HG02678 (cell line): ENCODE results near the gene MAGEA9.
"Not testable (repeated sequence)": the region's sequence is repeated elsewhere in the genome, so short reads cannot be mapped to it uniquely, and the experiment has no call there.

ENCODE experiments used
- ATAC-seq: cut with Tn5 transposase; IDR thresholded peaks from one replicate; pipeline ENCODE4 v1.9.1; 2021; ENCODE audit warnings: mild to moderate bottlenecking, moderate library complexity; ENCODE audit not compliant: unreplicated experiment

Gene MAGEA9, protein sequence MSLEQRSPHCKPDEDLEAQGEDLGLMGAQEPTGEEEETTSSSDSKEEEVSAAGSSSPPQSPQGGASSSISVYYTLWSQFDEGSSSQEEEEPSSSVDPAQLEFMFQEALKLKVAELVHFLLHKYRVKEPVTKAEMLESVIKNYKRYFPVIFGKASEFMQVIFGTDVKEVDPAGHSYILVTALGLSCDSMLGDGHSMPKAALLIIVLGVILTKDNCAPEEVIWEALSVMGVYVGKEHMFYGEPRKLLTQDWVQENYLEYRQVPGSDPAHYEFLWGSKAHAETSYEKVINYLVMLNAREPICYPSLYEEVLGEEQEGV

DNA sequence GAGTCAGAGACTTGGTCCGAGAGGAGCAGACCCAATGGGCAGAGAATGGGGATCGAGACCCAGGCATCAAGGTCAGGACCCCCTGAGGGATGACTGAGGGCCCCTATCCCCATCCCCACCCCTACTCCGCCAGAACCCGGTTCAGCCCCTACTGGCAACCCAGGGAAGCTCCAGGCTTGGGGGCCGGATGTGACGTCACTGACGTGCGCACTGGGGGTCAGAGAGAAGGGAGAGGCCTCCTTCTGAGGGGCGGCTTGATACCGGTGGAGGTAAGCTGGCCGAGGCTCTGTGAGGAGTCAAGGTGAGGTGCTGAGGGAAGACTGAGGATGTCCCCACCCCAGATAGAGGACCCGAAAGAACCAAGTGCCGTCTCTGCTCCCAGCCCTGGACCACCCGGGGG, at the start of gene MAGEA9:
TSS of gene MAGEA9 (plus strand) at position 204 of the 400 bp plus-strand sequence. CDS start 4,281 bp downstream, outside the sequence.
- not testable (repeated sequence) for ATAC-seq

DNA sequence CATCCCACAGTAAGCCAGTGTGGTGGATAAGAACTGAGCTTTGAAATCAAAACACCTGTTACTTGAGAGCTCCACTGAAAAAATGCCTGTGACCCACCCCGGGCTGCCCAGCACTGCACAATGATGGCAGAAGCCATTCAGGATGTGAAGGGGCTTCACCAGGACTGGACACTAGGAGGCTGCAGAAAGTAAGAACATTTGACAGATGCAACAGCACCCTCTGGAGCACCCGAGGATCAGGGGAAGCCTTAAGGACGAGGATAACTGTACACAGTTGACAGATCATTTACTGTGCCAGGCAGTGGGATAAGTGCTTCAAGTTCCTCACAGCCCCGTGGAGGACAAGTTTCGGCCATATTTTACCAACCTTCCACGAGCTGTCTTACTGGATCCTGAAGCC, 39.5 kb upstream of the MAGEA9 start:
- ATAC-seq = not testable (repeated sequence)

DNA sequence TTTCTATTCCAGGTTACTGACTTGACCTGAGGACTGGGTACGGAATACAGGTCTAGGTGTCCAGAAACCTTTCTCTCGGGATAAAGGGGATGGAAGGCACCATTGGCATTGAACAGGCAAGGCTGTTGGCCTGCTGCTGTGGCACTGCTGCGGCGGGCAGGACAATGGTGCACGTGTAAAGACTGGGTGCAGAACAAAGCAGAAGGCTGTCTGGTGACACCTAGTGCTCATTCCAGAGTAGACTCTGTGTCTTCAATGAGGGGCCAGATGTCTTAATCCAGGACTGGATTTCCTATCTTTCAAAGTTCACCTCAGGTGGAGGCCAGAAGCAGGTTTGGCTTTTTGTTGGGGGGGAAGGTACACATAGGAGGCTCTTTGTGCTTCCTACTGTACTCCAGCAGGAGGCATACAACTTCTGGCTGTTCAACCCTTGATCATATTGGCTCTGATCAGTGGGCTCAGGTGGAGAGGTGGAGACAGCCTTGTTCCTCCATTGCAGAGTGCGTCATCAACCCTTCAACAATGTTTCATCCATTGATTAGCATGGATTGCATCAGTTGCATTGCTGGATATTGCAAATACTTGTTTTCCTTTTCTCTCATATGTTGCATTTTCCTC, 35.2 kb upstream of the MAGEA9 start:
- peak; percentile 36 for ATAC-seq

GRCh38 chrX:149757206-149758067, 24.3 kb upstream of the MAGEA9 start:
- ATAC-seq = no peak

DNA sequence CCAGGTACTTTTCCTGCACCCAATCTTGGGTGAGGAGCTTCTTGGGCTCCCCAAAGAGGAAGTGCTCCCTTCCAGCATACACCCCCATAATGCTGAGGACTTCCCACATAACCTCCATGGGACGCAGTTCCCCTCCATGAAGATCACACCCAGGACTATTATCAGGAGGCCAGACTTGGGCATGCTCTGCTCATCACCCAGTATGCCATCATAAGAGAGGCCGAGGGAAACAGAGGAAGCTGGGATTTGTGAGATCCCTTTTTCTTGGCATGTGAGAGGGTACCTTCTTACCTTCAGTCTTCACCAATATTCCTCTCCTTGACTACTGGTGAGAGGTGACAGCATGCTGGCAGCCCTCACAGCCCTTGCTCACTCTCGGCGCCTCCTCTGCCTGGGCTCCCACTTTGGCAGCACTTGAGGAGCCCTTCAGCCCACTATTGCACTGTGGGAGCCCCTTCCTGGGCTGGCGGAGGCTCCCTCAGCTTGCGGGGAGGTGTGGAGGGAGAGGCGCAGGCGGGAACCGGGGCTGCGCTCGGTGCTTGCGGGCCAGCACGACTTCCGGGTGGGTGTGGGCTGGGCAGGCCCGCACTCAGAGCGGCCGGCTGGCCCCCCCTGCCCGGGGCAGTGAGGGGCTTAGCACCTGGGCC, 23.5 kb upstream of the MAGEA9 start:
- ATAC-seq = no peak

GRCh38 chrX:149758715-149759078, 23.0 kb upstream of the MAGEA9 start:
- ATAC-seq = not testable (repeated sequence)

GRCh38 chrX:149759824-149760223, 21.9 kb upstream of the MAGEA9 start:
- ATAC-seq = no peak

- ATAC-seq = no peak
Measured at GRCh38 chrX:149760965-149761364, 20.8 kb upstream of the MAGEA9 start.

DNA sequence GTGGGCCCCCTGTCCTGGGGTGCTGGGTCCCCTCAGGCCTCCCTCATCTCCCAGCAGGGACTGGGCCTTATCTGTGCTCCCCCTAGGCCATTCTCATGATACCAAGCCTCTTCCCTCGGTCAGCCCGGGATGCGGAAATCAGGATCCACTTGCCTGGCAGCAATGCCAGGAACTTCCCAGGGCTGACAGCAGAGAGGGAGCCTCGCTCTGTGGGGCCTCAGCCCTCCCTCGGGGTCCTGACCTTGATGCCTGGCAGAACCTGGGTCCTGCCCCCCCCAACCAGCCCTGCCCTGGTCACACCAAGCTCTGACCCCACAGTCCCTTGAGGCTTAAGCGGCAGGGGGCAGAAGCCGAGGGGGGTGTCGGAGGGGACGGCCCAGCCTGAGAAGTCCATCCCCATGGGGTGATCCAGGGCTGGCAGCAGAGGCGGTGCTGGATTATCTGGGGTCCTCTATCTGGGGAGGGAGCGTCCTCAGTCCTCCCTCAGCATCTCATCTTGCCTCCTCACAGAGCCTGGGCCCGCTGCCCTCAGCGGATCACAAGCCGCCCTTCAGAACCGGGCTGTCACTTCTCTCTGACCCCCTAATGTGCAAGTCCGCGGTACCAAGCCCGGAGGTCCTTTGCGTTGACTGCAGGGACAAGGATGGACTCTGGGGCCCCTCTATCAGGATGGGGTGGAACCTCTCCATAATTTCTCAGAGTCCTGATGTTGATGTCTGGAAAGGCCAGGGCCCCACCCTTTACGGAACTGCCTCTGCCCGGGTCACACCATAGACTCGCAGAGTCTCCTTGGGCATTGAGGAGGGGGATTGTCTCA, 19.7 kb upstream of the MAGEA9 start:
- not testable (repeated sequence) for ATAC-seq

DNA sequence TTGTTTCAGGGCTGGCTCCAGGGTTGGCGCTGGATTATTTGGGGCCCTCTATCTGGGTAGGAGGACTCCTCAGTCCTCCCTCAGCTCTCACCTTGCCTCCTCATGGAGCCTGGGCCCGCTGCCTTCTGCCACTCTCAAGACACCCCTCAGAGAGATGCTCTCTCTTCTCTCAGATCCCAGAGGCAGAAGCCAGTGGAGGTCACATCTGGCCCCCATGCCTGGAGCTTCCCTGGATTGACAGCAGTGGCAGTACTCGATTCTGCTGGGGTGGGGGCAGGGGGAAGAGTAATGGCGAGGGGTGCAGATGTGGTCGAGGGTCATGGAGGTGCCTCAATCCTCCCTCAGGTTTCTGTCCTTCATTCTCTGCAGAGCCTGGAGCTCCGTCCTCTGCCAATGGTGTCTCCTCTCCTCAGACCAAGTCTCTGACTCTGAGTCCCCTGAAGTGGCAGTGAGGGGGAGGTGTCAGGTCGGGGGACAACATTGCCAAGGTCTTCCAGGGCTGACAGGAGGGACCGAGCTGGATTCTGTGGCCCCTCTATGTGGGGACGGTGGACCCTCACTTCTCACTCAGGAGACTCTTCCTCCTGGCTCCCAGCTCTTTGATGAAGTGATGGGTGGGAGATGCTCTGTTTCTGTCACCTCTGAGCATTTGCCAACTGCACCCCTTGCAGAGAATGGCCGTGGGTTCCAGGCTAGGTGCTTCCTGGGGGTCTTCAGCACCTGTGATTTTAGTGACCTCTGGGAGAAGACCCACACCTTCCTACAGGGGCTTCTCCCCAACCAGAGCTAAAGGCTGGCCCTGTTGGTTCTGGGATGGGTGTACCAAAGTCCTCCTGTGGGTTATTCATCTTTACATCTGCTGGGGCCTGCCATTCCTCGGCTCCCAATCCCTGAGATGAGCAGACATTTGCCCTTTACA, 18.8 kb upstream of the MAGEA9 start:
- no peak for ATAC-seq

GRCh38 chrX:149770344-149770743, 11.4 kb upstream of the MAGEA9 start:
- ATAC-seq = not testable (repeated sequence)

DNA sequence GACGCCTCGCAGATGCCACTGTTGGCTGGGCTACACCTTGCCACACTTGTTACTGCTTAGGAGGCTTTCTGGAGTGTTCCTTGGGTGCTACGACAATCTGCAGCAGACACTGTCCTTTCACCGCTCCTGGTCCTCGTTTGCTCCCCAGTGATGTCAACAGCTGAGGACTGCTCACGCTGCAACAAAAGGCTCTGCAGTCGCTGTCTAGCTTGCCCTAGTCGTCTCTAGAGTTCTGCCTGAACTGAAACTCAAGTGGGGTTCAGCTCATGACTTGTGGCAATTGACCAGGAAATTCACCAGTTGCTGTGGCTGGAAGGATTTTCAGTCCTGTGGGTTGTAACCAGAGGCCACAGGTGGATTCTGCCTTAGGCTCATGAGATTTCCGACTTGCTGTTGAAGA, 8.7 kb upstream of the MAGEA9 start:
- not testable (repeated sequence) for ATAC-seq

GRCh38 chrX:149773768-149774167, 8.0 kb upstream of the MAGEA9 start, which contains the start of gene HSFX1:
TSS of gene HSFX1 (plus strand) at chrX:149774068. CDS start at chrX:149774682, 614 bp downstream.
- not testable (repeated sequence) for ATAC-seq

DNA sequence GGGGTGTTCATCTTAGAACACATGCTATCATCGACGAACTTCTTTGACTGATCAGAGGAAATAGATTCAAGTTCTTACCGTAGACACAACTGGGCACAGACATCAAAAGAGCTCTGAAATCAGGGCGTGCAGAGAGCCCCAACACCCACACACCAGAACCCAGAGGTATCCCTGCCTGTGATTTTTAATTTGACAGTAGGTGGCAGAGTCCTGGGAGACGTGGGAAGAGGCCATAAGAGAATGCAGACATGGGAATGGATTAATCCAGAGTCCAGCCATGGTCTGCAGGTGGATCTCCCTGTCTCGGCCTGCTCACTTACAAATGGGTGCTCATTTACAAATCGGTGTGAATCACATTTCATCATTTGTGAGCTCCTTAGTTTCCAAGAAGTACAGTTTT, 3.7 kb upstream of the MAGEA9 start:
- ATAC-seq = not testable (repeated sequence)

DNA sequence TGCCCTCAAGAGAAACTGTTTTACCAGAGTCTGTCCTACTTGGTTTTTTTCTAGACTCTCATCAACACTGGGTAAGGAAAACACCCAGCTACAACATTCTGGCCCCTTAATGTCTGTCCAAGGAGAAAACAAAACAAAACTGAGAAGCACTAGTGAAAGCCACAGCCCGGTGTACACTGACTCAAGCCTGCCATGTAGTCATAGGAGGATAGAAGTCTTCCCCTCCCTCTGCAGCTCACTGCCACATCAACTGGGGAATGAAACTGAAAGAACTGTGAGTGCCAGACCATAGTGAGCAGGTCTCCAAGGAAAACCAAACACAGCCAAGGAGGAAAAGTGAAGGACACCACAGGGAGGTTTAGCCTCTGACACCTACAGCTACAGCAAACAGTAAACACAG, 13.8 kb downstream of the MAGEA9 start:
- ATAC-seq = peak; percentile 100

DNA sequence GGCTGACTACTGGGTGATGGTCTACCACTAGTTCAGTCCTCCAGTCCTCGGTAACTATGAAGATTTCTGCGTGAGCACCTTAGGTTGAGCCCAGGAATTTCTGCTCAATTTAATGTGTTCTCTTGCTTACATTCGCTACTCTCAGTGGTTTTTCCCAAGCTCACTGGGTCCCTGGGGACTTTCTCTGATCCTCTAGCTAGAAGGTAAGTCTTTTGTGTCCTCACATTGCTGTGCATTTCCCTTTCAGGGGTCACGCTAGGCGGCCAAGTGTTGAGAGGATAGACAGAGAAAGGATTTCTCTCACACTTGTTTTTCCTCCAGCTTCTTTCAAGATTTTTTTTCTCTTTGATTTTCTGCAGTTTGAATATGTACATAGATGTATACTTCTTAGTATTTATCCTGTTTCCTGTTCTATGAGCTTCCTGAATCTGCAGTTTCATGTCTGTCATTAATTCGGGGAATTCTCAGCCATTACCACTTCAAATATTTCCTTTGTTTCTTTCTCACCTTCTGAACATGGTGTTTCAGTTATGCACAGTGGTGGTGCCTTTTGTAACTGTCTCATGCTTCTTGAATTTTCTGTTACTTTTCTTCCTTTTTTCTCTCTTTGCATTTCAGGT, 17.5 kb downstream of the MAGEA9 start:
- ATAC-seq = no peak

DNA sequence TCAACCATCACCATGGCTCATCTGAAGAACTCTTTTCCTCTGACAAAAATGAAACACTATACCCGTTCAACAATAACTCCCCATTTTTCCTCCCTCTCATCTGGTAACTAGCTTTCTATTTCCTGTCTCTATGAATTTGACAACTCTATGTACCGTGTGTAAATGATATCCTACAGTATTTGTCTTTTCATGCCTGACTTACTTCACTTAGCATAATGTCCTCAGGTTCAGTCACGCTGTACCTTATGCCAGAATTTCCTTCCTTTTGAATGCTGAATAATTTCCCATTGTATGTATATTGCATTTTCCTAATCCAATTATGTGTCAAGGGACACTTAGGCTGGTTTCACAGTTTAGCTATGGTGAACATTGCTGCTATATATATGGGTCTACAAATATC, 18.2 kb downstream of the MAGEA9 start:
- ATAC-seq = no peak

DNA sequence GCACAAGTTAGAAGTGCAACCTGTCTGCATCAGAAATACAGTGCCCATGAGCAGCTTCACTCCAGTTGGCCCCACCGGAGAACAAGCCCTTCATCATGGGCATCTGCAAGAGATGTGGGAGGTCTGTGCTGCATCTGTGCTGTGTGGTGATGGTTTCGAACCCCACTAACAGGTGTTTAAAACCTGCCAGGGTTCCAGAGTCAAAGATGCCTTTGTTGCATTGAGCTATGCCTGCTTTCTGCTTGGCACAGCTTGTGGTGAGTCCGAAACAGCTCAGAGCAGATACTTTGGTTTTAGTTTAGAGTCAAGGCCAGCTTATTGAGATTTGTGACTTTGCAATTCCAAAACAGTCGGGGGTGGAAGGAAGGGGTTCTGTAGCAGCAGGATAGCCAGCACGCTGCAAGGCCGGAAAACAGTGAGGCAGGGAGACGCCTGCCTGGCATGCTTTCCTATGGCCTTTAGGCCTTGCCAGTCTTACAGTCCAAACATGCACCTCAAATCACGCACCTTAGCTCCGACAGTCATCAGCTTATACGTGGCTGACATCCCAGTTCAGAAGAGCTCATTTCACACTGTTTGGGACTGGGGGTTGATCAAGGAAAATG, 21.8 kb downstream of the MAGEA9 start:
- ATAC-seq = no peak
